Heart left ventricle (tissue), 16 donors: ENCODE results near the gene EPHA6. TPM values are rescaled to one million over a fixed set of nuclear protein-coding genes. Genes with fewer than 3 reads are reported as not detected.

ENCODE experiments used
- ATAC-seq, 4 donors: fragments of 200-7000 bp; cut with Tn5 transposase; one replicate each; pipeline ENCODE4 v1.9.1; 2020 to 2022; ENCODE audit warnings: moderate library complexity in 4 of 4, mild to moderate bottlenecking in 3 of 4, moderate number of reproducible peaks in 1 of 4
- DNase-seq, 5 donors: peaks; one replicate each; pipeline ENCODE4 v3.0.0-alpha.2; 2020
- H3K27ac ChIP-seq, 12 donors: fragments of 200-600 bp; sonication (generic) in 4 of 12; one replicate each; pipeline versions ENCODE4 v1.5.0 to v1.8.0; 2016 to 2022; ENCODE audit warnings: mild to moderate bottlenecking in 2 of 12
- H3K27me3 ChIP-seq, 9 donors: fragments of 200-600 bp; sonication (generic) in 2 of 9; one replicate each; pipeline versions ENCODE4 v1.5.1 to v1.8.0; 2016 to 2022; ENCODE audit warnings: mild to moderate bottlenecking in 3 of 9
- H3K36me3 ChIP-seq, 9 donors: fragments of 200-600 bp; sonication (generic) in 2 of 9; one replicate each; pipeline versions ENCODE4 v1.5.0 to v1.8.0; 2018 to 2022; ENCODE audit warnings: mild to moderate bottlenecking in 2 of 9
- H3K4me1 ChIP-seq, 12 donors: fragments of 200-600 bp; sonication (generic) in 4 of 12; one replicate each; pipeline versions ENCODE4 v1.5.0 to v1.8.0; 2016 to 2022; ENCODE audit warnings: mild to moderate bottlenecking in 3 of 12
- H3K4me3 ChIP-seq, 12 donors: fragments of 200-600 bp; sonication (generic) in 4 of 12; one replicate each; pipeline versions ENCODE4 v1.5.0 to v1.8.0; 2017 to 2022; ENCODE audit warnings: mild to moderate bottlenecking in 9 of 12, moderate library complexity in 4 of 12
- H3K9me3 ChIP-seq, 12 donors: fragments of 200-600 bp; sonication (generic) in 4 of 12; one replicate each; pipeline versions ENCODE4 v1.5.0 to v1.8.0; 2016 to 2022; ENCODE audit warnings: mild to moderate bottlenecking in 1 of 12
- CTCF ChIP-seq, 12 donors: fragments of 200-600 bp; sonication (generic) in 4 of 12; IDR thresholded peaks; one replicate each; pipeline versions ENCODE4 v1.5.0 to v1.8.0; 2018 to 2022; ENCODE audit warnings: antibody characterized with exemption in 12 of 12, mild to moderate bottlenecking in 5 of 12
- POLR2A ChIP-seq, 2 donors: fragments of 450-650 bp; IDR thresholded peaks; one replicate each; pipeline ENCODE4 v1.6.1; 2017; ENCODE audit warnings: antibody characterized with exemption in 2 of 2, mild to moderate bottlenecking in 2 of 2, moderate library complexity in 2 of 2
- WGBS, 4 donors: extraction: QIAGEN DNeasy Blood & Tissue Kit in 2 of 4; methylation state at CpG; one replicate each; pipeline versions ENCODE4 v1.1.5 to v1.1.7; 2013 to 2018; 5-methylcytosine and 5-hydroxymethylcytosine counted together
- intact Hi-C, 10 donors: fragments of 100-400 bp; cut with DNase I; formaldehyde crosslinking; loops; one replicate each; pipeline versions ENCODE4 v1.11.1 to v1.14.2; 2022
- polyA plus RNA-seq, 2 donors: library from polyadenylated mRNA; stranded (reverse); fragments of 200-250 nt; gene quantifications; one replicate each; pipeline ENCODE4 v1.2.3, GENCODE V29; 2013
- total RNA-seq, 9 donors: library from RNA; depleted of rRNA in 2 of 9; stranded (reverse); fragments of >200 nt in 2 of 9; fragmentation: NEBNext Ultra II Directional in 3 of 9; extraction: Animal tissue kit (Norgen Biotek cat#: 25700) in 3 of 9; gene quantifications; one replicate each; pipeline versions ENCODE4 v1.1.0 to v1.2.4, GENCODE V29; 2016 to 2023
- donor health status: ischemic (EF 13 %, LVEDD 7.1; RV severe dilation, severe dysfunction).
- donor health status: healthy with polysubstance abuse.
- donor health status: DM: no; HTN: yes; CAD: no.
- donor health status: DM: no; HTN: no; CAD: no.
- donor health status: ischemic (EF 25% LVEDD 6.9; RV normal size, moderate dysfunction).
- donor health status: ischemic (EF 25% LVEDD 5.7; RV mildly dilated, moderate dysfunction).
- donor health status: healthy.
- donor health status: DM: yes; HTN: yes; CAD: no.
- donor health status: ischemic (EF 35%, LVEDD 5.7; RV mildly dilated, moderate dysfunction).
- donor health status: nonischemic (EF 11% LVEDD 7.7; RV severe dilation, severe dysfunction).
- donor health status: DM: yes; HTN: yes; CAD: no.
- donor health status: PGD.
- donor health status: ischemic (EF 29% LVEDD 5.4; RV normal size, mild dysfunction).
- donor health status: nonischemic (EF 23%, LVEDD 6.1; RV moderate dilation, normal function).

The EPHA6 gene
- total and polyA plus RNA-seq, 11 donors = 0.28 to 1.2 (median 0.42) TPM; not detected in 6

GRCh38 chr3:97497138-97497537 is 682.7 kb downstream of the EPHA6 start:
- WGBS, 4 donors = 91 to 97% (median 93%) methylated on average over 1 of the region's 1 CpG
- Histone ChIP-seq H3K9me3 (peaks cover 0 to 8% (median 0%) of the 10 kb centered on the region in 12 donors), H3K27me3 (no peaks in the 10 kb centered on the region), H3K27ac (no peak overlapping the region), H3K4me1 (no peaks in the 10 kb centered on the region), H3K4me3 (no peak overlapping the region), H3K36me3 (no peaks in the 10 kb centered on the region)
- no peak for DNase-seq
- intact Hi-C loops = no loop called here
- ATAC-seq = no peak
- TF ChIP-seq POLR2A (IDR thresholded peaks at IDR 0.05) (no peak), CTCF (IDR thresholded peaks at IDR 0.05) (no peak)

GRCh38 chr3:97504463-97504862 is 690.1 kb downstream of the EPHA6 start:
- 90 to 96% (median 93%) methylated on average over 2 of the region's 2 CpGs for WGBS, 4 donors
- Histone ChIP-seq H3K4me1 (no peaks in the 10 kb centered on the region), H3K36me3 (no peaks in the 10 kb centered on the region), H3K9me3 (peaks cover 0 to 46% (median 16%) of the 10 kb centered on the region in 12 donors), H3K4me3 (no peak overlapping the region), H3K27ac (no peak overlapping the region), H3K27me3 (no peaks in the 10 kb centered on the region)
- TF ChIP-seq CTCF (IDR thresholded peaks at IDR 0.05) (no peak), POLR2A (IDR thresholded peaks at IDR 0.05) (no peak)
- ATAC-seq = no peak
- intact Hi-C loops = no loop called here
- DNase-seq = no peak

- intact Hi-C loops = no loop called here
- DNase-seq (no peak), ATAC-seq (no peak)
- TF ChIP-seq POLR2A (IDR thresholded peaks at IDR 0.05) = no peak
- no peak for TF ChIP-seq CTCF (IDR thresholded peaks at IDR 0.05)
- Histone ChIP-seq H3K27ac (no peak overlapping the region), H3K4me1 (no peaks in the 10 kb centered on the region), H3K36me3 (no peaks in the 10 kb centered on the region), H3K9me3 (peaks cover 0 to 21% (median 0%) of the 10 kb centered on the region in 12 donors), H3K4me3 (no peak overlapping the region), H3K27me3 (no peaks in the 10 kb centered on the region)
- 71 to 83% (median 78%) methylated on average over 4 of the region's 4 CpGs for WGBS, 4 donors
These were observed 696.4 kb downstream of the EPHA6 start for GRCh38 chr3:97510795-97511194.

GRCh38 chr3:97515076-97515475 is 700.7 kb downstream of the EPHA6 start:
- 72 to 82% (median 75%) methylated on average over 2 of the region's 2 CpGs for WGBS, 4 donors

More at GRCh38 chr3:97515076-97515475, 700.7 kb downstream of the EPHA6 start:
- Histone ChIP-seq H3K9me3 (peaks cover 0 to 4% (median 0%) of the 10 kb centered on the region in 12 donors), H3K27ac (no peak overlapping the region), H3K36me3 (no peaks in the 10 kb centered on the region), H3K27me3 (no peaks in the 10 kb centered on the region), H3K4me1 (no peaks in the 10 kb centered on the region), H3K4me3 (no peak overlapping the region)
- ATAC-seq (no peak), DNase-seq (no peak)
- TF ChIP-seq POLR2A (IDR thresholded peaks at IDR 0.05) (no peak), CTCF (IDR thresholded peaks at IDR 0.05) (no peak)
- intact Hi-C loops = no loop called here
